Ectodermal cell (in vitro differentiated cells): ENCODE results near the gene ERCC5.

ENCODE experiments used
- H3K27ac ChIP-seq: 2 replicates; pipeline ENCODE4 v1.7.0; 2013; ENCODE audit warnings: mild to moderate bottlenecking, low read depth, low read length; ENCODE audit not compliant: insufficient read depth, poor library complexity, severe bottlenecking
- H3K27me3 ChIP-seq: 2 replicates; pipeline ENCODE4 v1.7.0; 2013; ENCODE audit warnings: mild to moderate bottlenecking, low read length; ENCODE audit not compliant: insufficient read depth, control insufficient read depth, poor library complexity, severe bottlenecking
- H3K36me3 ChIP-seq: one replicate; pipeline ENCODE4 v1.7.0; 2013; ENCODE audit warnings: low read length; ENCODE audit not compliant: control insufficient read depth, insufficient read depth
- H3K4me1 ChIP-seq: one replicate; pipeline ENCODE4 v1.7.0; 2013; ENCODE audit warnings: low read length; ENCODE audit not compliant: control insufficient read depth, insufficient read depth
- H3K4me3 ChIP-seq: 2 replicates; pipeline ENCODE4 v1.7.0; 2013; ENCODE audit warnings: low read depth, low read length, control low read depth; ENCODE audit not compliant: insufficient read depth
- H3K9me3 ChIP-seq: 2 replicates; pipeline ENCODE4 v1.7.0; 2013; ENCODE audit warnings: mild to moderate bottlenecking, low read length, moderate library complexity; ENCODE audit not compliant: control insufficient read depth
- WGBS, 2 experiments: methylation state at CpG; one replicate each; pipeline ENCODE4 v1.1.7; 2013; ENCODE audit warnings: missing lambda C conversion rate in 2 of 2; 5-methylcytosine and 5-hydroxymethylcytosine counted together

Gene ERCC5

GRCh38 chr13:102881819-102882686, 36.2 kb downstream of the ERCC5 start:
- H3K9me3 ChIP-seq: no peaks in the 10 kb centered on the region
- no peak overlapping the region for H3K4me3 ChIP-seq
- no peaks in the 10 kb centered on the region for H3K27me3 ChIP-seq
- H3K36me3 ChIP-seq: no peaks in the 10 kb centered on the region
- peaks cover 10% of the 10 kb centered on the region for H3K4me1 ChIP-seq
- WGBS, 2 experiments: 100% methylated on average over 1 of the region's 4 CpGs
- no peak overlapping the region for H3K27ac ChIP-seq

GRCh38 chr13:102892503-102892902, 46.7 kb downstream of the ERCC5 start:
- WGBS, 2 experiments: 78 to 95% methylated on average over 2 of the region's 2 CpGs
- Histone ChIP-seq H3K9me3 (no peaks in the 10 kb centered on the region), H3K4me3 (no peak overlapping the region), H3K27ac (no peak overlapping the region), H3K4me1 (no peaks in the 10 kb centered on the region), H3K27me3 (no peaks in the 10 kb centered on the region), H3K36me3 (no peaks in the 10 kb centered on the region)

GRCh38 chr13:102897371-102898138, 51.7 kb downstream of the ERCC5 start:
- H3K27ac ChIP-seq: no peak overlapping the region
- H3K27me3 ChIP-seq: no peaks in the 10 kb centered on the region
- no peaks in the 10 kb centered on the region for H3K4me1 ChIP-seq
- H3K36me3 ChIP-seq: no peaks in the 10 kb centered on the region
- H3K4me3 ChIP-seq: no peak overlapping the region
- WGBS, 2 experiments: 94% methylated on average over 6 of the region's 6 CpGs
- H3K9me3 ChIP-seq: no peaks in the 10 kb centered on the region

- Histone ChIP-seq H3K27me3 (no peaks in the 10 kb centered on the region), H3K4me1 (no peaks in the 10 kb centered on the region), H3K9me3 (no peaks in the 10 kb centered on the region), H3K36me3 (no peaks in the 10 kb centered on the region), H3K27ac (no peak overlapping the region), H3K4me3 (no peak overlapping the region)
- WGBS, 2 experiments: 85 to 95% methylated on average over 4 of the region's 4 CpGs
Measured at GRCh38 chr13:102900193-102900608, 54.4 kb downstream of the ERCC5 start.

GRCh38 chr13:102901056-102901455, 55.2 kb downstream of the ERCC5 start:
- Histone ChIP-seq H3K36me3 (no peaks in the 10 kb centered on the region), H3K27me3 (no peaks in the 10 kb centered on the region), H3K4me3 (no peak overlapping the region), H3K9me3 (no peaks in the 10 kb centered on the region), H3K27ac (no peak overlapping the region), H3K4me1 (no peaks in the 10 kb centered on the region)

- Histone ChIP-seq H3K4me1 (no peaks in the 10 kb centered on the region), H3K27me3 (no peaks in the 10 kb centered on the region), H3K9me3 (no peaks in the 10 kb centered on the region), H3K4me3 (no peak overlapping the region), H3K27ac (no peak overlapping the region), H3K36me3 (no peaks in the 10 kb centered on the region)
- 91 to 92% methylated on average over 5 of the region's 5 CpGs for WGBS, 2 experiments
Measured at GRCh38 chr13:102901615-102902305, 55.9 kb downstream of the ERCC5 start.

GRCh38 chr13:102902789-102903347, 57.0 kb downstream of the ERCC5 start:
- no peaks in the 10 kb centered on the region for H3K9me3 ChIP-seq
- no peaks in the 10 kb centered on the region for H3K36me3 ChIP-seq
- no peak overlapping the region for H3K4me3 ChIP-seq
- H3K27me3 ChIP-seq: no peaks in the 10 kb centered on the region
- no peak overlapping the region for H3K27ac ChIP-seq
- no peaks in the 10 kb centered on the region for H3K4me1 ChIP-seq
- 86% methylated on average over 12 of the region's 12 CpGs for WGBS, 2 experiments

GRCh38 chr13:102903659-102904407, 58.0 kb downstream of the ERCC5 start:
- H3K36me3 ChIP-seq: no peaks in the 10 kb centered on the region
- H3K9me3 ChIP-seq: no peaks in the 10 kb centered on the region
- H3K27ac ChIP-seq: no peak overlapping the region
- no peak overlapping the region for H3K4me3 ChIP-seq
- H3K4me1 ChIP-seq: no peaks in the 10 kb centered on the region
- WGBS, 2 experiments: 76% methylated on average over 14 of the region's 14 CpGs
- no peaks in the 10 kb centered on the region for H3K27me3 ChIP-seq

- Histone ChIP-seq H3K27me3 (no peaks in the 10 kb centered on the region), H3K36me3 (no peaks in the 10 kb centered on the region), H3K27ac (no peak overlapping the region), H3K9me3 (no peaks in the 10 kb centered on the region), H3K4me1 (no peaks in the 10 kb centered on the region), H3K4me3 (no peak overlapping the region)
- WGBS, 2 experiments: 89 to 94% methylated on average over 5 of the region's 5 CpGs
Measured at GRCh38 chr13:102904408-102904862, 58.6 kb downstream of the ERCC5 start.
